WI38 (cell line): Measurements from ENCODE around the gene FAM47E.

Source experiments
- H3K4me3 ChIP-seq: 2 replicates; pipeline ENCODE4 v1.5.1; 2011; ENCODE audit warnings: low read depth, mild to moderate bottlenecking, control low read depth, low read length
- CTCF ChIP-seq: IDR thresholded peaks from 2 replicates; pipeline ENCODE4 v1.5.1; 2012; ENCODE audit warnings: low read depth, mild to moderate bottlenecking, control low read depth, low read length

The FAM47E gene

DNA sequence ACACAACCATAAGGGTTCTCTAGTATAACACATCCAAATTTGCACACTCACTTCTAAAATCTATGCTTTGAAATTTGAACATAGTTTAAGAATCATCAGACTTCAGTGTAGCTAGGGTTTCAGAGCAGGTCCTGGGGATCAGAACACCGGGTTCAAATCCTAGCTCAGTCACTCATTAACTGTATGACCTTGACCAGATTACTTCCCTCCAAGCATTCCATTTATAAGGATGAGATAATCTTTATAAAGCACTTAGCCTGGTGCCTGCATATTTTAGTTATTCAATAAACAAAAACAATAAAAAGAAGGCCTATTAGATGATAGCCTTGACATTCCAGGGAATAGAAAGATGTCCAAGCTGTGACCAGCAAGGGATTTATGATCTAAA is 50.2 kb downstream of the FAM47E start:
- no peak for TF ChIP-seq CTCF
- no peak overlapping the region for H3K4me3 ChIP-seq

DNA sequence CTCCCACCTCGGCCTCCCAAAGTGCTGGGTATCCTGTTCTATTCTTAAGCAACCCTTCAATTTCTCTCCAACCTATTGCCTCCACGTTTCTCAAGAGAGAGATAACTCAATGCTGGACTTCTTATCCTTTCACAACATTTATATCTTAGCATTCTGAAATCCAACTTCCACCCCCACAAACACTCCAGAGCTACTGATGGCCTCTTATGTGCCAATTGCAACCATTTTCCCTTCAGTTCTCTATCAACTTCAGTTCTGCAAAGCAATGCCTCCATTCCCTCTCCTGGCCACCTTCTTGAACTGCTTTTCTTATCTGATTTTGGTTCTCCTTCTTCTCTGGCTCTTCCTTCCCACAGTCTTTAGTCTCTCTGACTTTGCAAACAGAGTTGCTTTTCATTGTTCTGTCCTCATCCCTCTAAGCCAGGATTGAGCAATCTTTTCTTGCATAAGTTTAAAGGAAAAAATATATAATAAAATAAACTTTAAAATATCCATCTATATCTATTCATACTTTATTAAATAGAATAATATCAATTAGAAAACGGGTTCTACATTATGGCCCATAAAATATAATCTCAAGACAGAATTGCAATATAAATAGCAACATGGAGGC is 51.4 kb downstream of the FAM47E start:
- H3K4me3 ChIP-seq, result no peak overlapping the region
- no peak for TF ChIP-seq CTCF

- H3K4me3 ChIP-seq, result peak overlapping the region; percentile 87
- TF ChIP-seq CTCF, result no peak
Observed at GRCh38 chr4:76305033-76305687, 53.6 kb downstream of the FAM47E start.

- TF ChIP-seq CTCF, result no peak
- H3K4me3 ChIP-seq, result peak within 1 kb of the TSS; percentile 87
Observed at GRCh38 chr4:76305971-76306881, 54.7 kb downstream of the FAM47E start, which contains the start of gene STBD1. TSS of gene STBD1 (plus strand) at chr4:76306733. CDS start at chr4:76306770, 37 bp downstream.

DNA sequence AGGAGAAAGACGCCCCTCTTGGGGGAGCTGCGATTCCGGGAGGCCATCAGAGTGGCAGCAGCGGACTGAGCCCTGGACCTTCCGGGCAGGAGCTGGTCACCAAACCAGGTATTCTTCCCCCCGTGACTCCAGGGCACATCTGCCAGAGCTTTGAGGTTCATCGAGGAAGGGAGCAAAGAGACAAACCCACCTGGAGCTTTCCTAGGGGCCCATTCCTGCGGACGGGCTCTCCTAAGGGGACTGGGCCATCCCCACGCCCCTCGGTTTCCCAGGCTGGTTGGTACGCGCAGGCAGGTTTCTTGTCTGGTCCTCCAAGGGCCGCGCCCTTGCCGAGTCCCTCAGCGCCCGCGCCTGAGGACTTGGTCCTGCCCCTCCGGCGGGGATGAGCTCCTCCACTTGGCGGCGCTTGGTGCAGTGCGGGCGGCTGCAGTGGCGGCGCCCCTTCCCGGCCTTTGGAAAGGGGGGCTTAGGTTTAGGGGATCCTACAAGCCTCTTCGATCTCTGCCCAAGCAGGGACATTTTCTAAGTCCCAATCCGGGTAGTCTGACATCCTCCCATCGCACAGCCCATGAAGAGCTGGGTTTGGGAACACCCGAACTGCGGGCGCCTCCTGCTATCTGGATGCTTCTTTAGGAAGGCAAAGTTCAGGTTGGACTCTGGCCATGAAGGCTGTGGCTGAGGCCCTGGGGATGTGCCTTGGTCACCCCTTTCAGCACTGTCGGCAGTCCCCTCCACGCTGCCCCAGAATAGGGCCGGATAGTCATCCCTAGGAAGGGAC is 55.5 kb downstream of the FAM47E start:
- H3K4me3 ChIP-seq, result peak overlapping the region; percentile 87
- peak; percentile 45 for TF ChIP-seq CTCF

DNA sequence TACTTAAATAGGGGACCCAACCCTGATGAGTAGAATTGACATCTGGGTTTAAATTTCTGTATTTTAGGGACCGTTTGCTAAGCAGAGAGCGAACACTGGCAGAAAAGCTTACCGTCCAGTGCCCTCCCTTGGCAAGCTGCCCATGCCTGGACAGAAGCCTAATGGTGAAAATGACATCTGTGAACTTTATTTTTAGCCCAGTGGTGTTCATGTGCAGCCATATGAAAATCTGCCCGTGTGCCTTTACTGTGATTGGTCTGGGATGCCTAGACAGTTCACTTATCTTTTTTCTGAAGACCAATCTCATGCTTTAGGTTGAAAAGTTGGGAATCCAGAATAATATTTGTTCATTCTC is 56.1 kb downstream of the FAM47E start:
- peak overlapping the region; percentile 87 for H3K4me3 ChIP-seq
- no peak for TF ChIP-seq CTCF
